Testis (tissue), 3 donors: Measurements from ENCODE around the gene HMCN2. TPM values are rescaled to one million over a fixed set of nuclear protein-coding genes. Genes with fewer than 3 reads are reported as not detected.

Experiments used
- DNase-seq: peaks from one replicate; pipeline ENCODE4 v3.0.0-alpha.2; 2019
- H3K27ac ChIP-seq, 2 donors: fragments of 200-600 bp; sonication (generic); one replicate each; pipeline ENCODE4 v1.5.1; 2019
- H3K27me3 ChIP-seq: fragments of 200-600 bp; sonication (generic); one replicate; pipeline ENCODE4 v1.5.1; 2019
- H3K36me3 ChIP-seq: fragments of 200-600 bp; sonication (generic); one replicate; pipeline ENCODE4 v1.5.1; 2017; ENCODE audit warnings: low read depth; ENCODE audit errors: missing control alignments
- H3K4me1 ChIP-seq: fragments of 200-600 bp; sonication (generic); one replicate; pipeline ENCODE4 v1.5.1; 2019
- H3K4me3 ChIP-seq, 2 donors: fragments of 200-600 bp; sonication (generic); one replicate each; pipeline ENCODE4 v1.5.1; 2017 to 2019
- H3K9me3 ChIP-seq: fragments of 200-600 bp; sonication (generic); one replicate; pipeline ENCODE4 v1.5.1; 2017
- CTCF ChIP-seq, 3 experiments: fragments of 450-650 bp in 2 of 3; fragments of 200-600 bp in 1 of 3; sonication (generic) in 1 of 3; IDR thresholded peaks; one replicate each; pipeline ENCODE4 v1.5.1; 2016 to 2019; ENCODE audit warnings: antibody characterized with exemption in 3 of 3, mild to moderate bottlenecking in 2 of 3, moderate library complexity in 1 of 3
- POLR2A ChIP-seq: fragments of 450-650 bp; IDR thresholded peaks from one replicate; pipeline ENCODE4 v1.6.1; 2017; ENCODE audit warnings: antibody characterized with exemption, mild to moderate bottlenecking, moderate library complexity
- WGBS, 2 donors: methylation state at CpG; one replicate each; pipeline ENCODE4 v1.1.5; 2018; 5-methylcytosine and 5-hydroxymethylcytosine counted together
- intact Hi-C: fragments of 100-400 bp; cut with DNase I; formaldehyde crosslinking; loops from one replicate; pipeline ENCODE4 v1.15.1; 2023; ENCODE audit warnings: low total_unique reads
- polyA plus RNA-seq: library from polyadenylated mRNA; stranded (reverse); fragments of 350-450 nt; fragmentation: Illumina TruSeq; extraction: RNeasy Lipid Tissue Mini Kit (QIAGEN cat#74804); gene quantifications from one replicate; pipeline ENCODE4 v1.2.3, GENCODE V29; 2014; ENCODE audit warnings: low read depth, low replicate concordance; ENCODE audit not compliant: insufficient read depth
- total RNA-seq, 2 donors: library from RNA; depleted of rRNA; stranded (reverse); fragments of >200 nt; gene quantifications; one replicate each; pipeline ENCODE4 v1.2.3, GENCODE V29; 2016

HMCN2 gene
- total and polyA plus RNA-seq, 3 donors from 2014 or later: 10.2 to 17.7 (median 15.5) TPM

- 87 to 89% methylated on average over 4 to 9 of the region's 9 CpGs for WGBS, 2 donors
- Histone ChIP-seq H3K9me3 (no peaks in the 10 kb centered on the region), H3K27me3 (no peaks in the 10 kb centered on the region), H3K4me1 (no peaks in the 10 kb centered on the region), H3K27ac (no peak overlapping the region), H3K36me3 (no peaks in the 10 kb centered on the region), H3K4me3 (no peak overlapping the region)
- no peak for TF ChIP-seq CTCF (IDR thresholded peaks at IDR 0.05)
- no peak for TF ChIP-seq POLR2A
- no peak for DNase-seq
- intact Hi-C loops: no loop called here
Measured at GRCh38 chr9:130359819-130360218, 94.3 kb downstream of the HMCN2 start.

- intact Hi-C loops: no loop called here
- H3K27ac ChIP-seq: no peak overlapping the region
- no peak overlapping the region for H3K4me3 ChIP-seq
- H3K4me1 ChIP-seq: no peaks in the 10 kb centered on the region
- no peaks in the 10 kb centered on the region for H3K27me3 ChIP-seq
- DNase-seq: no peak
- no peak for TF ChIP-seq POLR2A
- TF ChIP-seq CTCF (IDR thresholded peaks at IDR 0.05): no peak
- H3K36me3 ChIP-seq: no peaks in the 10 kb centered on the region
- H3K9me3 ChIP-seq: no peaks in the 10 kb centered on the region
- 88 to 97% methylated on average over 1 of the region's 1 CpG for WGBS, 2 donors
Measured at GRCh38 chr9:130360672-130361071, 95.1 kb downstream of the HMCN2 start.

- intact Hi-C loops: no loop called here
- Histone ChIP-seq H3K9me3 (no peaks in the 10 kb centered on the region), H3K27me3 (no peaks in the 10 kb centered on the region), H3K27ac (no peak overlapping the region), H3K4me1 (no peaks in the 10 kb centered on the region), H3K4me3 (no peak overlapping the region), H3K36me3 (no peaks in the 10 kb centered on the region)
- WGBS, 2 donors: 95 to 97% methylated on average over 8 to 9 of the region's 9 CpGs
- TF ChIP-seq CTCF (IDR thresholded peaks at IDR 0.05) (no peak), POLR2A (no peak)
- DNase-seq: no peak
Measured at GRCh38 chr9:130361873-130362362, 96.4 kb downstream of the HMCN2 start.

- Histone ChIP-seq H3K27ac (no peak overlapping the region), H3K9me3 (no peaks in the 10 kb centered on the region), H3K27me3 (no peaks in the 10 kb centered on the region), H3K4me1 (no peaks in the 10 kb centered on the region), H3K4me3 (no peak overlapping the region), H3K36me3 (no peaks in the 10 kb centered on the region)
- WGBS, 2 donors: 93 to 95% methylated on average over 3 to 13 of the region's 13 CpGs
- TF ChIP-seq POLR2A (no peak), CTCF (IDR thresholded peaks at IDR 0.05) (no peak)
- DNase-seq: no peak
- intact Hi-C loops: no loop called here
Measured at GRCh38 chr9:130362691-130363090, 97.1 kb downstream of the HMCN2 start.

- no peaks in the 10 kb centered on the region for H3K27me3 ChIP-seq
- DNase-seq: no peak
- no peak overlapping the region for H3K4me3 ChIP-seq
- no peaks in the 10 kb centered on the region for H3K9me3 ChIP-seq
- 91% methylated on average over 9 of the region's 9 CpGs for WGBS, 2 donors
- no peaks in the 10 kb centered on the region for H3K36me3 ChIP-seq
- no peaks in the 10 kb centered on the region for H3K4me1 ChIP-seq
- intact Hi-C loops: no loop called here
- TF ChIP-seq CTCF (IDR thresholded peaks at IDR 0.05) (no peak), POLR2A (no peak)
- H3K27ac ChIP-seq: no peak overlapping the region
Measured at GRCh38 chr9:130363755-130364404, 98.3 kb downstream of the HMCN2 start.
